Measurements from ENCODE around the gene CA12. TPM values are rescaled to one million over a fixed set of nuclear protein-coding genes. Genes with fewer than 3 reads are reported as not detected.
A peak's percentile ranks its signal among the peaks of the same experiment; 100 is the strongest.
"Not testable (repeated sequence)": the region's sequence is repeated elsewhere in the genome, so short reads cannot be mapped to it uniquely, and the experiment has no call there.

The CA12 gene
- total and polyA plus RNA-seq, 8 donors, result 7.5 to 49.6 (median 25.9) TPM

- 34 to 51% methylated on average over 7 of the region's 7 CpGs for WGBS, 2 donors
- intact Hi-C loops (cut with DNase I), result no loop called here
- no peaks in the 10 kb centered on the region for H3K27me3 ChIP-seq
- no peak overlapping the region for H3K4me3 ChIP-seq
- ATAC-seq (peak; percentile 51 to 79 (median 70)), FAIRE-seq (no peak), DNase-seq (peak; percentile 64 to 86 (median 80))
- no peaks in the 10 kb centered on the region for H3K36me3 ChIP-seq
- no peaks in the 10 kb centered on the region for H3K9me3 ChIP-seq
- H3K27ac ChIP-seq, result peak overlapping the region; percentile 50 to 78 (median 71)
- H3K4me1 ChIP-seq, result peaks cover 23 to 45% (median 39%) of the 10 kb centered on the region in 3 donors
- TF ChIP-seq CTCF (IDR thresholded peaks at IDR 0.05), result no peak
Measured at GRCh38 chr15:63348392-63348791, 33.3 kb downstream of the CA12 start.

GRCh38 chr15:63347074-63347857 is 34.4 kb downstream of the CA12 start:
- 59 to 64% methylated on average over 6 of the region's 6 CpGs for WGBS, 2 donors
- TF ChIP-seq CTCF (IDR thresholded peaks at IDR 0.05), result no peak
- Histone ChIP-seq H3K27ac (peak overlapping the region in 2 of 4 donors; percentile 69 to 78), H3K4me1 (peaks cover 16 to 38% (median 33%) of the 10 kb centered on the region in 3 donors), H3K27me3 (no peaks in the 10 kb centered on the region), H3K9me3 (no peaks in the 10 kb centered on the region), H3K36me3 (no peaks in the 10 kb centered on the region), H3K4me3 (no peak overlapping the region)
- FAIRE-seq, result no peak
- ATAC-seq, result no peak
- no peak for DNase-seq
- intact Hi-C loops (cut with DNase I), result no loop called here

- Histone ChIP-seq H3K4me3 (no peak overlapping the region), H3K4me1 (peaks cover 16 to 36% (median 24%) of the 10 kb centered on the region in 3 donors), H3K9me3 (no peaks in the 10 kb centered on the region), H3K36me3 (no peaks in the 10 kb centered on the region), H3K27me3 (no peaks in the 10 kb centered on the region), H3K27ac (no peak overlapping the region)
- TF ChIP-seq CTCF (IDR thresholded peaks at IDR 0.05), result no peak
- ATAC-seq, result no peak
- DNase-seq, result peak in 2 of 6 donors; percentile 51 to 67
- intact Hi-C loops (cut with DNase I), result no loop called here
- no peak for FAIRE-seq
- WGBS, 2 donors, result 70 to 85% methylated on average over 14 of the region's 14 CpGs
Measured at GRCh38 chr15:63345391-63345752, 36.3 kb downstream of the CA12 start.

GRCh38 chr15:63344731-63345390 is 36.8 kb downstream of the CA12 start:
- no peak overlapping the region for H3K27ac ChIP-seq
- TF ChIP-seq CTCF (IDR thresholded peaks at IDR 0.05), result no peak
- no peak for DNase-seq
- H3K9me3 ChIP-seq, result no peaks in the 10 kb centered on the region
- H3K27me3 ChIP-seq, result no peaks in the 10 kb centered on the region
- H3K4me3 ChIP-seq, result no peak overlapping the region
- WGBS, 2 donors, result 89 to 93% methylated on average over 5 of the region's 5 CpGs
- no peak for FAIRE-seq
- no peaks in the 10 kb centered on the region for H3K36me3 ChIP-seq
- ATAC-seq, result no peak
- intact Hi-C loops (cut with DNase I), result no loop called here
- peaks cover 16 to 31% (median 19%) of the 10 kb centered on the region in 3 donors for H3K4me1 ChIP-seq

- 90 to 93% methylated on average over 10 to 11 of the region's 11 CpGs for WGBS, 2 donors
- intact Hi-C loops (cut with DNase I); FAIRE-seq; H3K4me3 ChIP-seq; H3K9me3 ChIP-seq; H3K36me3 ChIP-seq; H3K27me3 ChIP-seq; DNase-seq; ATAC-seq; H3K27ac ChIP-seq: not testable (repeated sequence)
- H3K4me1 ChIP-seq, result peaks cover 3 to 13% (median 5%) of the 10 kb centered on the region in 3 donors
Measured at GRCh38 chr15:63342996-63343562, 38.6 kb downstream of the CA12 start.
